GM12878 (cell line): ENCODE measurements around the gene CRIM1. TPM values are rescaled to one million over a fixed set of nuclear protein-coding genes. Genes with fewer than 3 reads are reported as not detected.

Source experiments
- ATAC-seq: fragments of 200-7000 bp; cut with Tn5 transposase; 3 replicates; pipeline ENCODE4 v1.9.1; 2020; ENCODE audit warnings: mild to moderate bottlenecking, moderate library complexity
- BruUV-seq: library from RNA; stranded (reverse); fragments of 400-500 nt; replicated peaks from 2 replicates; lab custom pipeline; 2021; lab: Mats Ljungman, UMichigan
- CTCF ChIA-PET: fragments of 300-600 bp; sonication (Branson Sonifier 250); formaldehyde crosslinking; extraction: SDS; loops from one replicate; lab custom pipeline; 2021; ENCODE audit warnings: inconsistent platforms; lab: Yijun Ruan, JAX
- POLR2A ChIA-PET: fragments of 350-600 bp; formaldehyde crosslinking; extraction: SDS; loops from one replicate; lab custom pipeline; 2021; ENCODE audit warnings: inconsistent platforms; lab: Charles Lee
- RAD21 ChIA-PET: fragments of 300-600 bp; sonication (Branson Sonifier 250); formaldehyde crosslinking; loops from one replicate; lab custom pipeline; 2023; ENCODE audit warnings: antibody characterized with exemption; ENCODE audit not compliant: unreplicated experiment; lab: Charles Lee
- SMC1A ChIA-PET: fragments of 300-600 bp; sonication (Branson Sonifier 250); formaldehyde crosslinking; loops from one replicate; lab custom pipeline; 2023; ENCODE audit not compliant: unreplicated experiment, uncharacterized antibody; lab: Charles Lee
- DNase-seq: peaks from one replicate; pipeline ENCODE4 v3.0.0-alpha.2; 2011; ENCODE audit warnings: low read depth, low spot score
- FAIRE-seq: peaks from 3 replicates; lab custom pipeline; 2011; peaks lifted over from hg19 to GRCh38; lab: Jason Lieb, UNC
- H2AFZ ChIP-seq: 2 replicates; pipeline ENCODE4 v1.6.0; 2011; ENCODE audit warnings: low read depth, low read length, control low read depth; ENCODE audit not compliant: control insufficient read depth
- H3K27ac ChIP-seq: 2 replicates; pipeline ENCODE4 v1.5.1; 2011; ENCODE audit warnings: control low read depth; ENCODE audit not compliant: control insufficient read depth, insufficient read depth
- H3K27me3 ChIP-seq, 2 experiments: replicated peaks in 1 of 2; 2 replicates each; pipeline versions ENCODE4 v1.6.0 to v1.6.1; 2011; ENCODE audit warnings: low read length in 1 of 2; ENCODE audit not compliant: control insufficient read depth in 2 of 2, insufficient read depth in 2 of 2
- H3K36me3 ChIP-seq, 2 experiments: 2 replicates each; pipeline ENCODE4 v1.5.1; 2011; ENCODE audit warnings: low read length in 1 of 2; ENCODE audit not compliant: control insufficient read depth in 2 of 2, insufficient read depth in 2 of 2
- H3K4me1 ChIP-seq: 2 replicates; pipeline ENCODE4 v1.6.1; 2011; ENCODE audit warnings: mild to moderate bottlenecking, low read length, moderate library complexity, mixed read lengths; ENCODE audit not compliant: control insufficient read depth, insufficient read depth
- H3K4me2 ChIP-seq: 2 replicates; pipeline ENCODE4 v1.6.0; 2011; ENCODE audit warnings: control low read depth; ENCODE audit not compliant: control insufficient read depth, insufficient read depth
- H3K4me3 ChIP-seq: fragments of 200-600 bp; sonication (generic); 2 replicates; pipeline ENCODE4 v1.5.1; 2016
- H3K79me2 ChIP-seq: 2 replicates; pipeline ENCODE4 v1.6.0; 2011; ENCODE audit warnings: low read length; ENCODE audit not compliant: control insufficient read depth, insufficient read depth
- H3K9ac ChIP-seq: 2 replicates; pipeline ENCODE4 v1.8.0; 2011; ENCODE audit warnings: low read length, control low read depth, mixed read lengths; ENCODE audit not compliant: control insufficient read depth, insufficient read depth
- H3K9me3 ChIP-seq: replicated peaks from 3 replicates; pipeline ENCODE4 v1.5.1; 2011; ENCODE audit warnings: mild to moderate bottlenecking, low read length; ENCODE audit not compliant: control insufficient read depth, insufficient read depth
- H4K20me1 ChIP-seq: 2 replicates; pipeline ENCODE4 v1.6.0; 2011; ENCODE audit not compliant: control insufficient read depth, insufficient read depth
- CEBPB ChIP-seq, 2 experiments: fragments of 150-350 bp in 1 of 2; IDR thresholded peaks; 2 replicates each; pipeline ENCODE4 v1.6.1; 2012 to 2014; ENCODE audit warnings: low read depth in 2 of 2, low read length in 2 of 2, borderline replicate concordance in 1 of 2, inconsistent platforms in 1 of 2
- CREB1 ChIP-seq: IDR thresholded peaks from 2 replicates; pipeline ENCODE4 v1.6.1; 2012; ENCODE audit warnings: low read depth, mild to moderate bottlenecking, inconsistent platforms
- DPF2 ChIP-seq: fragments of 450-650 bp; IDR thresholded peaks from 2 replicates; pipeline ENCODE4 v1.6.1; 2017; ENCODE audit warnings: mild to moderate bottlenecking
- E2F8 ChIP-seq: fragments of 450-650 bp; IDR thresholded peaks from 2 replicates; pipeline ENCODE4 v1.6.1; 2018; ENCODE audit warnings: mild to moderate bottlenecking, low read depth, moderate library complexity; ENCODE audit not compliant: partially characterized antibody
- E4F1 ChIP-seq: fragments of 450-650 bp; IDR thresholded peaks from 2 replicates; pipeline ENCODE4 v1.6.1; 2018; ENCODE audit warnings: borderline replicate concordance, mild to moderate bottlenecking; ENCODE audit not compliant: partially characterized antibody
- KAT2A ChIP-seq: conservative IDR thresholded peaks from 2 replicates; pipeline ENCODE4 v1.6.1; 2011; ENCODE audit warnings: low read depth, low read length; ENCODE audit not compliant: control insufficient read depth
- RB1 ChIP-seq: fragments of 450-650 bp; formaldehyde crosslinking; IDR thresholded peaks from 2 replicates; pipeline ENCODE4 v1.6.1; 2017; ENCODE audit warnings: mild to moderate bottlenecking, borderline replicate concordance
- SIX5 ChIP-seq: IDR thresholded peaks from 2 replicates; pipeline ENCODE4 v1.6.1; 2011; ENCODE audit warnings: mild to moderate bottlenecking, low read depth, low read length, moderate library complexity; ENCODE audit not compliant: severe bottlenecking
- YY1 ChIP-seq: IDR thresholded peaks from 2 replicates; pipeline ENCODE4 v1.6.1; 2011; ENCODE audit warnings: low read depth, mild to moderate bottlenecking, low read length
- WGBS: methylation state at CpG from one replicate; pipeline ENCODE4 v1.1.6; 2016; ENCODE audit warnings: low lambda C conversion rate; ENCODE audit not compliant: insufficient replicate concordance, insufficient coverage; ENCODE audit errors: missing lambda C conversion rate; 5-methylcytosine and 5-hydroxymethylcytosine counted together
- in situ Hi-C: fragments of 300-500 bp; cut with MboI; formaldehyde crosslinking; loops from 9 replicates; pipeline ENCODE4 v1.14.3; 2018; ENCODE audit warnings: mixed read lengths
- intact Hi-C: fragments of 100-400 bp; cut with micrococcal nuclease; formaldehyde crosslinking; loops from one replicate; pipeline ENCODE4 v1.14.2; 2022; ENCODE audit not compliant: unreplicated experiment
- polyA plus RNA-seq, 11 experiments: library from polyadenylated mRNA; depleted of rRNA in 4 of 11; unstranded in 6 of 11; stranded (reverse) in 5 of 11; fragments of >200 nt; fragmentation: Nextera tagmentation in 4 of 11; fragmentation: Illumina TruSeq in 1 of 11; extraction: Ambion mirVana in 4 of 11; extraction: Trizol in 1 of 11; gene quantifications; 1 replicate in 1 of 11; 2 replicates in 10 of 11; pipeline versions ENCODE4 v1.2.1 to v1.2.3, GENCODE V29; 2011 to 2016; ENCODE audit warnings: inconsistent platforms in 2 of 11, missing spikeins in 2 of 11, low read depth in 1 of 11
- total RNA-seq, 4 experiments: library from RNA; depleted of rRNA in 3 of 4; stranded (reverse); fragments of >200 nt in 3 of 4; fragmentation: Illumina TruSeq in 1 of 4; extraction: Trizol in 1 of 4; gene quantifications; 2 replicates each; pipeline versions ENCODE4 v1.2.1 to v1.2.3, GENCODE V29; 2013 to 2021
- TF ChIP-seq, protein P1 (sequence below): fragments of 150-350 bp; IDR thresholded peaks from 2 replicates; pipeline ENCODE4 v1.6.1; 2016; ENCODE audit warnings: low read depth, low read length
- TF ChIP-seq, protein P2 (sequence below): fragments of 450-650 bp; IDR thresholded peaks from 2 replicates; pipeline ENCODE4 v1.6.1; 2017; ENCODE audit warnings: low read depth, mild to moderate bottlenecking, moderate library complexity

The CRIM1 gene
- total and polyA plus RNA-seq, 10 of the 15 experiments (the other 5 are each of a cell fraction or from before 2014, with no cell fraction given), result 0.42 to 7.4 (median 3.1) TPM

GRCh38 chr2:36487947-36488346 lies 132.4 kb downstream of the CRIM1 start:
- no peak for ATAC-seq
- FAIRE-seq, result no peak
- Histone ChIP-seq H3K27me3 (no peaks in the 10 kb centered on the region), H3K36me3 (no peaks in the 10 kb centered on the region), H3K9me3 (no peaks in the 10 kb centered on the region), H3K27ac (no peak overlapping the region), H3K79me2 (no peaks in the 10 kb centered on the region), H3K4me2 (no peak overlapping the region), H3K9ac (no peak overlapping the region), H3K4me1 (no peaks in the 10 kb centered on the region), H4K20me1 (no peaks in the 10 kb centered on the region), H2AFZ (no peak overlapping the region), H3K4me3 (no peak overlapping the region)
- in situ Hi-C loops, result no loop called here
- no TSS peak for BruUV-seq
- DNase-seq, result no peak
- RAD21 ChIA-PET, result no interaction called here
- WGBS, result 8% methylated on average over 4 of the region's 4 CpGs
- POLR2A ChIA-PET, result no interaction called here
- intact Hi-C loops, result no loop called here
- TF ChIP-seq CEBPB (IDR thresholded peaks at IDR 0.05; ENCODE audit: borderline replicate concordance in 1 of 2, low read depth in 2 of 2, low read length in 2 of 2), result no peak
- TF ChIP-seq, protein P1, sequence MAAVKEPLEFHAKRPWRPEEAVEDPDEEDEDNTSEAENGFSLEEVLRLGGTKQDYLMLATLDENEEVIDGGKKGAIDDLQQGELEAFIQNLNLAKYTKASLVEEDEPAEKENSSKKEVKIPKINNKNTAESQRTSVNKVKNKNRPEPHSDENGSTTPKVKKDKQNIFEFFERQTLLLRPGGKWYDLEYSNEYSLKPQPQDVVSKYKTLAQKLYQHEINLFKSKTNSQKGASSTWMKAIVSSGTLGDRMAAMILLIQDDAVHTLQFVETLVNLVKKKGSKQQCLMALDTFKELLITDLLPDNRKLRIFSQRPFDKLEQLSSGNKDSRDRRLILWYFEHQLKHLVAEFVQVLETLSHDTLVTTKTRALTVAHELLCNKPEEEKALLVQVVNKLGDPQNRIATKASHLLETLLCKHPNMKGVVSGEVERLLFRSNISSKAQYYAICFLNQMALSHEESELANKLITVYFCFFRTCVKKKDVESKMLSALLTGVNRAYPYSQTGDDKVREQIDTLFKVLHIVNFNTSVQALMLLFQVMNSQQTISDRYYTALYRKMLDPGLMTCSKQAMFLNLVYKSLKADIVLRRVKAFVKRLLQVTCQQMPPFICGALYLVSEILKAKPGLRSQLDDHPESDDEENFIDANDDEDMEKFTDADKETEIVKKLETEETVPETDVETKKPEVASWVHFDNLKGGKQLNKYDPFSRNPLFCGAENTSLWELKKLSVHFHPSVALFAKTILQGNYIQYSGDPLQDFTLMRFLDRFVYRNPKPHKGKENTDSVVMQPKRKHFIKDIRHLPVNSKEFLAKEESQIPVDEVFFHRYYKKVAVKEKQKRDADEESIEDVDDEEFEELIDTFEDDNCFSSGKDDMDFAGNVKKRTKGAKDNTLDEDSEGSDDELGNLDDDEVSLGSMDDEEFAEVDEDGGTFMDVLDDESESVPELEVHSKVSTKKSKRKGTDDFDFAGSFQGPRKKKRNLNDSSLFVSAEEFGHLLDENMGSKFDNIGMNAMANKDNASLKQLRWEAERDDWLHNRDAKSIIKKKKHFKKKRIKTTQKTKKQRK, result no peak
- TF ChIP-seq RB1, result no peak
- TF ChIP-seq, protein P2, sequence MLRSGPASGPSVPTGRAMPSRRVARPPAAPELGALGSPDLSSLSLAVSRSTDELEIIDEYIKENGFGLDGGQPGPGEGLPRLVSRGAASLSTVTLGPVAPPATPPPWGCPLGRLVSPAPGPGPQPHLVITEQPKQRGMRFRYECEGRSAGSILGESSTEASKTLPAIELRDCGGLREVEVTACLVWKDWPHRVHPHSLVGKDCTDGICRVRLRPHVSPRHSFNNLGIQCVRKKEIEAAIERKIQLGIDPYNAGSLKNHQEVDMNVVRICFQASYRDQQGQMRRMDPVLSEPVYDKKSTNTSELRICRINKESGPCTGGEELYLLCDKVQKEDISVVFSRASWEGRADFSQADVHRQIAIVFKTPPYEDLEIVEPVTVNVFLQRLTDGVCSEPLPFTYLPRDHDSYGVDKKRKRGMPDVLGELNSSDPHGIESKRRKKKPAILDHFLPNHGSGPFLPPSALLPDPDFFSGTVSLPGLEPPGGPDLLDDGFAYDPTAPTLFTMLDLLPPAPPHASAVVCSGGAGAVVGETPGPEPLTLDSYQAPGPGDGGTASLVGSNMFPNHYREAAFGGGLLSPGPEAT, result no peak
- TF ChIP-seq KAT2A, result no peak
- no peak for TF ChIP-seq DPF2
- TF ChIP-seq YY1, result no peak
- TF ChIP-seq E2F8, result no peak
- TF ChIP-seq E4F1, result no peak
- TF ChIP-seq SIX5, result no peak
- TF ChIP-seq CREB1, result no peak
- SMC1A ChIA-PET, result interaction anchor here (0.6 to 0.7 kb wide), 2 partner anchors 27 to 135 kb away, joined by 3 read pairs; no protein-coding TSS in a partner anchor
- CTCF ChIA-PET, result interaction anchor here (1.4 kb wide), 1 partner anchor 10 kb away, joined by 3 read pairs; no protein-coding TSS in a partner anchor
